Activated naive CD8-positive, alpha-beta T cell (primary cell): ENCODE data around the gene PRKRA.
"Not testable (repeated sequence)": the region's sequence is repeated elsewhere in the genome, so short reads cannot be mapped to it uniquely, and the experiment has no call there.

Source experiments
- H3K27ac Mint-ChIP-seq: one replicate; pipeline ENCODE4 v1.8.0; 2021; ENCODE audit warnings: mixed read lengths
- H3K27me3 Mint-ChIP-seq: one replicate; pipeline ENCODE4 v1.8.0; 2021; ENCODE audit warnings: mixed read lengths
- H3K36me3 Mint-ChIP-seq: one replicate; pipeline ENCODE4 v1.8.0; 2021; ENCODE audit warnings: mixed read lengths
- H3K4me1 Mint-ChIP-seq: one replicate; pipeline ENCODE4 v1.8.0; 2021; ENCODE audit warnings: low read depth, mixed read lengths
- H3K4me3 Mint-ChIP-seq: one replicate; pipeline ENCODE4 v1.8.0; 2021; ENCODE audit warnings: mild to moderate bottlenecking, mixed read lengths
- H3K9me3 Mint-ChIP-seq: one replicate; pipeline ENCODE4 v1.8.0; 2021; ENCODE audit warnings: low read depth, mixed read lengths

The PRKRA gene

GRCh38 chr2:178436662-178437061 is 14.3 kb downstream of the PRKRA start:
- Mint-ChIP-seq H3K4me3 (no peak overlapping the region), H3K36me3 (peaks cover 8% of the 10 kb centered on the region), H3K27ac (no peak overlapping the region), H3K4me1 (no peaks in the 10 kb centered on the region), H3K27me3 (no peaks in the 10 kb centered on the region), H3K9me3 (no peaks in the 10 kb centered on the region)

- H3K4me1 Mint-ChIP-seq = no peaks in the 10 kb centered on the region
- no peaks in the 10 kb centered on the region for H3K27me3 Mint-ChIP-seq
- H3K9me3 Mint-ChIP-seq = peaks cover 18% of the 10 kb centered on the region
- H3K4me3 Mint-ChIP-seq = no peak overlapping the region
- H3K27ac Mint-ChIP-seq = no peak overlapping the region
- H3K36me3 Mint-ChIP-seq = peaks cover 22% of the 10 kb centered on the region
Measured at GRCh38 chr2:178429336-178429735, 21.6 kb downstream of the PRKRA start.

GRCh38 chr2:178428396-178428806 is 22.6 kb downstream of the PRKRA start:
- H3K4me3 Mint-ChIP-seq = no peak overlapping the region
- peaks cover 27% of the 10 kb centered on the region for H3K36me3 Mint-ChIP-seq
- no peaks in the 10 kb centered on the region for H3K27me3 Mint-ChIP-seq
- peaks cover 20% of the 10 kb centered on the region for H3K9me3 Mint-ChIP-seq
- no peak overlapping the region for H3K27ac Mint-ChIP-seq
- no peaks in the 10 kb centered on the region for H3K4me1 Mint-ChIP-seq

GRCh38 chr2:178427458-178427857 is 23.5 kb downstream of the PRKRA start:
- H3K4me3 Mint-ChIP-seq = no peak overlapping the region
- H3K4me1 Mint-ChIP-seq = no peaks in the 10 kb centered on the region
- H3K27me3 Mint-ChIP-seq = no peaks in the 10 kb centered on the region
- peaks cover 30% of the 10 kb centered on the region for H3K36me3 Mint-ChIP-seq
- no peak overlapping the region for H3K27ac Mint-ChIP-seq
- peaks cover 23% of the 10 kb centered on the region for H3K9me3 Mint-ChIP-seq

GRCh38 chr2:178426388-178426787 is 24.6 kb downstream of the PRKRA start:
- no peaks in the 10 kb centered on the region for H3K4me1 Mint-ChIP-seq
- H3K27me3 Mint-ChIP-seq = no peaks in the 10 kb centered on the region
- no peak overlapping the region for H3K4me3 Mint-ChIP-seq
- H3K36me3 Mint-ChIP-seq = peaks cover 32% of the 10 kb centered on the region
- H3K27ac Mint-ChIP-seq = no peak overlapping the region
- peaks cover 24% of the 10 kb centered on the region for H3K9me3 Mint-ChIP-seq

GRCh38 chr2:178425255-178425827 is 25.6 kb downstream of the PRKRA start:
- Mint-ChIP-seq H3K36me3 (peaks cover 32% of the 10 kb centered on the region), H3K4me3 (no peak overlapping the region), H3K27me3 (no peaks in the 10 kb centered on the region), H3K27ac (no peak overlapping the region), H3K4me1 (no peaks in the 10 kb centered on the region), H3K9me3 (peaks cover 24% of the 10 kb centered on the region)

GRCh38 chr2:178423746-178424145 is 27.2 kb downstream of the PRKRA start:
- H3K36me3 Mint-ChIP-seq = peaks cover 32% of the 10 kb centered on the region
- not testable (repeated sequence) for H3K27me3 Mint-ChIP-seq, H3K27ac Mint-ChIP-seq

GRCh38 chr2:178422097-178422496 is 28.9 kb downstream of the PRKRA start:
- H3K27ac Mint-ChIP-seq = no peak overlapping the region
- peaks cover 24% of the 10 kb centered on the region for H3K9me3 Mint-ChIP-seq
- H3K4me3 Mint-ChIP-seq = no peak overlapping the region
- no peaks in the 10 kb centered on the region for H3K27me3 Mint-ChIP-seq
- H3K36me3 Mint-ChIP-seq = peaks cover 27% of the 10 kb centered on the region
- peaks cover 2% of the 10 kb centered on the region for H3K4me1 Mint-ChIP-seq

More at GRCh38 chr2:178423746-178424145, 27.2 kb downstream of the PRKRA start:
- peaks cover 24% of the 10 kb centered on the region for H3K9me3 Mint-ChIP-seq
- H3K4me3 Mint-ChIP-seq, H3K4me1 Mint-ChIP-seq: not testable (repeated sequence)

GRCh38 chr2:178420463-178420999 is 30.4 kb downstream of the PRKRA start:
- H3K4me3 Mint-ChIP-seq = no peak overlapping the region
- no peak overlapping the region for H3K27ac Mint-ChIP-seq
- H3K27me3 Mint-ChIP-seq = no peaks in the 10 kb centered on the region

GRCh38 chr2:178419123-178419522 is 31.9 kb downstream of the PRKRA start:
- no peak overlapping the region for H3K27ac Mint-ChIP-seq
- H3K4me3 Mint-ChIP-seq = no peak overlapping the region
- peaks cover 8% of the 10 kb centered on the region for H3K36me3 Mint-ChIP-seq
- peaks cover 4% of the 10 kb centered on the region for H3K9me3 Mint-ChIP-seq
- peaks cover 17% of the 10 kb centered on the region for H3K4me1 Mint-ChIP-seq
- H3K27me3 Mint-ChIP-seq = no peaks in the 10 kb centered on the region

More at GRCh38 chr2:178420463-178420999, 30.4 kb downstream of the PRKRA start:
- peaks cover 15% of the 10 kb centered on the region for H3K36me3 Mint-ChIP-seq
- H3K9me3 Mint-ChIP-seq = peaks cover 17% of the 10 kb centered on the region
- H3K4me1 Mint-ChIP-seq = peaks cover 6% of the 10 kb centered on the region

GRCh38 chr2:178418426-178418825 is 32.5 kb downstream of the PRKRA start:
- H3K4me3 Mint-ChIP-seq = no peak overlapping the region
- H3K27ac Mint-ChIP-seq = no peak overlapping the region
- peaks cover 6% of the 10 kb centered on the region for H3K36me3 Mint-ChIP-seq
- H3K4me1 Mint-ChIP-seq = peaks cover 17% of the 10 kb centered on the region
- H3K9me3 Mint-ChIP-seq = peaks cover 4% of the 10 kb centered on the region
- no peaks in the 10 kb centered on the region for H3K27me3 Mint-ChIP-seq

GRCh38 chr2:178417916-178418315 is 33.1 kb downstream of the PRKRA start:
- H3K4me1 Mint-ChIP-seq = peaks cover 22% of the 10 kb centered on the region
- H3K36me3 Mint-ChIP-seq = peaks cover 5% of the 10 kb centered on the region
- H3K27ac Mint-ChIP-seq = no peak overlapping the region
- no peak overlapping the region for H3K4me3 Mint-ChIP-seq
- peaks cover 4% of the 10 kb centered on the region for H3K9me3 Mint-ChIP-seq
- no peaks in the 10 kb centered on the region for H3K27me3 Mint-ChIP-seq

GRCh38 chr2:178415979-178416378 is 35.0 kb downstream of the PRKRA start:
- Mint-ChIP-seq H3K27me3 (no peaks in the 10 kb centered on the region), H3K9me3 (no peaks in the 10 kb centered on the region), H3K36me3 (no peaks in the 10 kb centered on the region), H3K27ac (no peak overlapping the region), H3K4me1 (peaks cover 24% of the 10 kb centered on the region), H3K4me3 (no peak overlapping the region)

- Mint-ChIP-seq H3K27ac (peak overlapping the region; percentile 94), H3K4me1 (peaks cover 22% of the 10 kb centered on the region), H3K27me3 (no peaks in the 10 kb centered on the region), H3K4me3 (peak overlapping the region; percentile 91), H3K36me3 (no peaks in the 10 kb centered on the region), H3K9me3 (no peaks in the 10 kb centered on the region)
Measured at GRCh38 chr2:178414266-178415247, 36.4 kb downstream of the PRKRA start.
